Measurements from ENCODE around the gene VTI1A.

GRCh38 chr10:112446855-112447619 is at the start of gene VTI1A, which contains the start of gene ZDHHC6:
- peak; percentile 81 to 88; a peak in 2 of 3 replicates for TF ChIP-seq POLR2A (IDR thresholded peaks at IDR 0.05; ENCODE audit: control extremely low read depth in 1 of 2, low read depth in 2 of 2, low read length in 2 of 2)
- TF ChIP-seq, protein P1, sequence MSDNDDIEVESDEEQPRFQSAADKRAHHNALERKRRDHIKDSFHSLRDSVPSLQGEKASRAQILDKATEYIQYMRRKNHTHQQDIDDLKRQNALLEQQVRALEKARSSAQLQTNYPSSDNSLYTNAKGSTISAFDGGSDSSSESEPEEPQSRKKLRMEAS (IDR thresholded peaks at IDR 0.05): no peak
- TF ChIP-seq GABPA (IDR thresholded peaks at IDR 0.05; ENCODE audit: borderline replicate concordance, insufficient read depth, low read length): peak; percentile 95
- no peak for TF ChIP-seq BRCA1 (IDR thresholded peaks at IDR 0.05; ENCODE audit: low read depth, low read length)
- TF ChIP-seq ASH2L (IDR thresholded peaks at IDR 0.05; ENCODE audit: low read length): peak; percentile 99
- TF ChIP-seq, protein P2, sequence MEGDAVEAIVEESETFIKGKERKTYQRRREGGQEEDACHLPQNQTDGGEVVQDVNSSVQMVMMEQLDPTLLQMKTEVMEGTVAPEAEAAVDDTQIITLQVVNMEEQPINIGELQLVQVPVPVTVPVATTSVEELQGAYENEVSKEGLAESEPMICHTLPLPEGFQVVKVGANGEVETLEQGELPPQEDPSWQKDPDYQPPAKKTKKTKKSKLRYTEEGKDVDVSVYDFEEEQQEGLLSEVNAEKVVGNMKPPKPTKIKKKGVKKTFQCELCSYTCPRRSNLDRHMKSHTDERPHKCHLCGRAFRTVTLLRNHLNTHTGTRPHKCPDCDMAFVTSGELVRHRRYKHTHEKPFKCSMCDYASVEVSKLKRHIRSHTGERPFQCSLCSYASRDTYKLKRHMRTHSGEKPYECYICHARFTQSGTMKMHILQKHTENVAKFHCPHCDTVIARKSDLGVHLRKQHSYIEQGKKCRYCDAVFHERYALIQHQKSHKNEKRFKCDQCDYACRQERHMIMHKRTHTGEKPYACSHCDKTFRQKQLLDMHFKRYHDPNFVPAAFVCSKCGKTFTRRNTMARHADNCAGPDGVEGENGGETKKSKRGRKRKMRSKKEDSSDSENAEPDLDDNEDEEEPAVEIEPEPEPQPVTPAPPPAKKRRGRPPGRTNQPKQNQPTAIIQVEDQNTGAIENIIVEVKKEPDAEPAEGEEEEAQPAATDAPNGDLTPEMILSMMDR (IDR thresholded peaks at IDR 0.05; ENCODE audit: control extremely low read depth in 1 of 3, insufficient read depth in 1 of 3, low read depth in 1 of 3, low read length in 3 of 3): peak in 1 of 3 experiments; percentile 22; a peak in 1 of 4 replicates
- TF ChIP-seq JUND (IDR thresholded peaks at IDR 0.05; ENCODE audit: low read length): no peak
- no peak for TF ChIP-seq TCF12 (IDR thresholded peaks at IDR 0.05; ENCODE audit: low read depth, low read length)
- no peak for TF ChIP-seq JUN (IDR thresholded peaks at IDR 0.05; ENCODE audit: low read depth, low read length)
- peak in 1 of 2 experiments; percentile 83; a peak in 1 of 4 replicates for TF ChIP-seq SIN3A (conservative IDR thresholded peaks at IDR 0.05 in 1 of 2, IDR thresholded peaks at IDR 0.05 in 1 of 2; ENCODE audit: low read depth in 1 of 2, low read length in 2 of 2)
- no peak for TF ChIP-seq USF2 (IDR thresholded peaks at IDR 0.05; ENCODE audit: low read length)
